Measurements from ENCODE around the gene COL20A1. TPM values are rescaled to one million over a fixed set of nuclear protein-coding genes. Genes with fewer than 3 reads are reported as not detected.

Gene COL20A1
- total RNA-seq, 1 experiment from 2014 or later = not detected

DNA sequence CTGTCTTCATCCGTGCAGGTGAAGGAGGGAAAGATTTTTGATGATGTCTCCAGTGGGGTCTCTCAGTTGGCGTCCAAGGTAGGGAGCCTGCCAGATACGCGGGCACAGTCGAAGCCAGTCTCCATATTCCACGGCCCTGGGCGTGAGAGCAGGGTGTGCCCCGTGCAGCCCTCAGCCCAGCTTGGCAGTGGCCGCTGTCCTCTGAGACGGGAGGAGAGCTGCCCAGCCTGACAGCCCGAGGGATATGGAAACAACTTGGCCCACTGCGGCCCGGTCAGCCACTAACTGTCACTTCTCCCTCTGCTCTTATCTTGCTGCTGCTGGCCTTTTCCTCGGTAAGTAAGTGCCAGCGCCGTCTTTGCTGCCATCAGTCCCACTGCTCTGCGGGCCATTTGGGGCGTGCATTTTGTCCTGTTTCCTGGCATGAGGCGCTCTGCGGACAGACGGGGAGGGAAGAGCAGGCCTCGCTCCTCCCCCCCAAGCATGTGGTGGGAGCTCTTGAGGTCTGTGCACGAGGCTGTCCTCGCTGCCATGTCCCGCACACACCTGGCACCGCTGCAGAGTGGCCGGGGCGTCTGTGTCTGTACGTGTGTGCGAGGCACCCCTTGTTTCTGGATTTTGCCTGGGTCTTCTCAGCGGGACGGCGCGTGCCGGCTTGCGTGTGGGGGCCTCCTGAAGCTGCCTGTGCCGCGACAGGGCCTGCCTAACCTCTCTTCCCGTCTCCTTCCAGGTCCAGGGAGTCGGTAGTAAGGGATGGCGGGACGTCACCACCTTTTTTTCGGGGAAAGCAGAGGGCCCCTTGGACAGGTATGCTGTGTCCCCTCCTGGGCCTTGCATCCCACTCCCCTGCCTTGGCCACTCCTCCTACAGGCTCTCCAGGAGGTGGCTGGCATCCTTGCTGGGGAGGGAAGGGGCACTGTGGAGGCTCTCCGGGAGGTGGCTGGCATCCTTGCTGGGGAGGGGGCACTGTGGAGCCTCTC lies 7.1 kb upstream of the COL20A1 start:
- no TSS peak for BruUV-seq (replicated peaks)
- H3K9me3 ChIP-seq (ENCODE audit: low read length) = no peaks in the 10 kb centered on the region
- ChIA-PET POLR2A (ENCODE audit: unreplicated experiment) (no interaction called here), CTCF (no interaction called here)
- DNase-seq = no peak
- TF ChIP-seq EZH2phosphoT487 (IDR thresholded peaks at IDR 0.05; ENCODE audit: borderline replicate concordance, low read length) (no peak), EZH2 (IDR thresholded peaks at IDR 0.05; ENCODE audit: low read length, unreplicated experiment) (no peak)
- TF ChIP-seq, protein P1, sequence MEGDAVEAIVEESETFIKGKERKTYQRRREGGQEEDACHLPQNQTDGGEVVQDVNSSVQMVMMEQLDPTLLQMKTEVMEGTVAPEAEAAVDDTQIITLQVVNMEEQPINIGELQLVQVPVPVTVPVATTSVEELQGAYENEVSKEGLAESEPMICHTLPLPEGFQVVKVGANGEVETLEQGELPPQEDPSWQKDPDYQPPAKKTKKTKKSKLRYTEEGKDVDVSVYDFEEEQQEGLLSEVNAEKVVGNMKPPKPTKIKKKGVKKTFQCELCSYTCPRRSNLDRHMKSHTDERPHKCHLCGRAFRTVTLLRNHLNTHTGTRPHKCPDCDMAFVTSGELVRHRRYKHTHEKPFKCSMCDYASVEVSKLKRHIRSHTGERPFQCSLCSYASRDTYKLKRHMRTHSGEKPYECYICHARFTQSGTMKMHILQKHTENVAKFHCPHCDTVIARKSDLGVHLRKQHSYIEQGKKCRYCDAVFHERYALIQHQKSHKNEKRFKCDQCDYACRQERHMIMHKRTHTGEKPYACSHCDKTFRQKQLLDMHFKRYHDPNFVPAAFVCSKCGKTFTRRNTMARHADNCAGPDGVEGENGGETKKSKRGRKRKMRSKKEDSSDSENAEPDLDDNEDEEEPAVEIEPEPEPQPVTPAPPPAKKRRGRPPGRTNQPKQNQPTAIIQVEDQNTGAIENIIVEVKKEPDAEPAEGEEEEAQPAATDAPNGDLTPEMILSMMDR (conservative IDR thresholded peaks at IDR 0.05; ENCODE audit: low read depth, low read length) = no peak
- no peaks in the 10 kb centered on the region for H3K79me2 ChIP-seq (ENCODE audit: low read length)
- H3K4me3 ChIP-seq (ENCODE audit: low read length) = no peak overlapping the region
- ATAC-seq = no peak
- no peak overlapping the region for H3K9ac ChIP-seq (ENCODE audit: low read length)
- H3K27me3 ChIP-seq (ENCODE audit: low read length) = no peaks in the 10 kb centered on the region
- no peak overlapping the region for H3K4me2 ChIP-seq (ENCODE audit: low read length)
- H2AFZ ChIP-seq (ENCODE audit: low read length) = no peak overlapping the region
- H3K4me1 ChIP-seq (ENCODE audit: insufficient read depth, low read length) = no peaks in the 10 kb centered on the region
- no peaks in the 10 kb centered on the region for H3F3A ChIP-seq (ENCODE audit: low read length, unreplicated experiment)
- no peaks in the 10 kb centered on the region for H3K9me2 ChIP-seq (replicated peaks; ENCODE audit: low read length)
- intact Hi-C loops (cut with micrococcal nuclease) = no loop called here
- peaks cover 3% of the 10 kb centered on the region; the same call in 1 of the 2 replicates for H3K36me3 ChIP-seq (ENCODE audit: low read depth, low read length)
- H4K20me1 ChIP-seq (ENCODE audit: low read length) = no peaks in the 10 kb centered on the region
- H3K27ac ChIP-seq (ENCODE audit: low read length) = no peak overlapping the region

DNA sequence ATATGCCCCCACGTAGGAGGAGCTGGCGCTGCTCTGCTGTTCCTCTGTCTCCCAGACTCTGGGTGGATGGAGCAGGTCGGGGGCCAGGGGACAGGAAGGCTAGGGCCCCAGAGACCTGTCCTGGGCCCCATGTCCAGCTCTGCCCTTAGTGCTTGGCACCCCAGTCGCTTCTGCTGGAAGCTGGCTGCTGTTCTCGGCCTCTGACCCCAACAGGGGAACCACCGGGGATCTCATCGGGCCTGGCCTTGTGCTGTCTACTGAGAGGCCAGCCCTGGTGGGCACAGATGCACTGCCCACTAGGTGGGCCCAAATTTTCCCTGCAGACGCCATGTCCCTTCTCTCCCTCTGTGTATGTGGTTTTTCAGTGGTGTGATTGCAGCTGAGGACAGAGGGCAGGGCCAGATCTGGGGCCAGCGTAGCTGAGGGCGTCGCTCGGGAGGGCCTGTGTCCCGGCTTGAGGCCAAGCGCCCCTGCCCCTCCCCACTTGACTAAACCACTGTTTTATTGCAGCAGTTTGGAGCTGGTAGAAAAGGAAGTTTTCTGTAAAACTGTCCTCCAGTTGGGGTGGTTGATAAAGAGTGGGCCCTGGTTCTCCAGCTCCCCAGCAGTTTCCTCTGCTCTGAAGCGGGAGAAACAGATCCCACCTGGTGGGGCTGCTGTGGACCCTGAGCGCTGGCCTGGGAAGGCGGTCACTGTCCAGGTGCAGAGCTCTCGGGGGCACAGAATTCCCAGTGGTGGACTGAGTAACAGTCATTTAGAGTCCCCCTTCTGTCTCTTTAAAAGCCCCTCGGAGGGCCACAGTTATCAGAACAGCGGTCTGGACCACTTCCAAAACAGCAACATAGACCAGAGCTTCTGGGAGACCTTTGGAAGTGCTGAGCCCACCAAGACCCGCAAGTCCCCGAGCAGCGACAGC lies 5.9 kb upstream of the COL20A1 start:
- no peak for DNase-seq
- POLR2A ChIA-PET (ENCODE audit: unreplicated experiment) = no interaction called here
- TF ChIP-seq EZH2 (IDR thresholded peaks at IDR 0.05; ENCODE audit: low read length, unreplicated experiment) (no peak), EZH2phosphoT487 (IDR thresholded peaks at IDR 0.05; ENCODE audit: borderline replicate concordance, low read length) (no peak)
- TF ChIP-seq, protein P1 (conservative IDR thresholded peaks at IDR 0.05; ENCODE audit: low read depth, low read length) = no peak
- CTCF ChIA-PET = no interaction called here
- Histone ChIP-seq H3K79me2 (ENCODE audit: low read length) (no peaks in the 10 kb centered on the region), H2AFZ (ENCODE audit: low read length) (no peak overlapping the region), H3K4me3 (ENCODE audit: low read length) (no peak overlapping the region), H3K27me3 (ENCODE audit: low read length) (no peaks in the 10 kb centered on the region), H3K9ac (ENCODE audit: low read length) (no peak overlapping the region), H3K36me3 (ENCODE audit: low read depth, low read length) (peaks cover 3% of the 10 kb centered on the region; the same call in 1 of the 2 replicates), H3K9me2 (replicated peaks; ENCODE audit: low read length) (no peaks in the 10 kb centered on the region), H3K27ac (ENCODE audit: low read length) (no peak overlapping the region), H3K9me3 (ENCODE audit: low read length) (no peaks in the 10 kb centered on the region), H4K20me1 (ENCODE audit: low read length) (no peaks in the 10 kb centered on the region), H3K4me2 (ENCODE audit: low read length) (no peak overlapping the region), H3F3A (ENCODE audit: low read length, unreplicated experiment) (no peaks in the 10 kb centered on the region), H3K4me1 (ENCODE audit: insufficient read depth, low read length) (no peaks in the 10 kb centered on the region)
- intact Hi-C loops (cut with micrococcal nuclease) = no loop called here
- no peak for ATAC-seq
- no TSS peak for BruUV-seq (replicated peaks)
